ENCODE data around the gene DNAJB12. TPM values are rescaled to one million over a fixed set of nuclear protein-coding genes. Genes with fewer than 3 reads are reported as not detected.

DNAJB12 gene
- total RNA-seq, 4 donors from 2014 or later, result 33.7 to 69.2 (median 38.0) TPM

- TF ChIP-seq POLR2AphosphoS5 (IDR thresholded peaks at IDR 0.05), result no peak
- TF ChIP-seq EP300 (IDR thresholded peaks at IDR 0.05; ENCODE audit: low read depth), result no peak
- TF ChIP-seq CTCF (IDR thresholded peaks at IDR 0.05), result no peak
- no peak for TF ChIP-seq POLR2A (IDR thresholded peaks at IDR 0.05)
- no peaks in the 10 kb centered on the region for H3K27me3 ChIP-seq
- H3K36me3 ChIP-seq, result no peaks in the 10 kb centered on the region
- no peak for DNase-seq
- WGBS, 2 donors (ENCODE audit: low coverage in 1 of 2), result 92 to 100% methylated on average over 1 to 3 of the region's 3 CpGs
- H3K27ac ChIP-seq, result no peak overlapping the region
- H3K4me3 ChIP-seq, result no peak overlapping the region
- in situ Hi-C loops (cut with MboI; ENCODE audit: low pct_ligation_motif_present in 1 of 4, low pct_unique_long_range_greater_than_20kb in 1 of 4, low sequenced_read_pairs in 3 of 4) (no loop called here), intact Hi-C loops (cut with DNase I; ENCODE audit: low total_unique reads) (no loop called here)
- H3K9me3 ChIP-seq, result no peaks in the 10 kb centered on the region
- H3K4me1 ChIP-seq, result no peaks in the 10 kb centered on the region
Observed at GRCh38 chr10:72375173-72375572, 20.5 kb upstream of the DNAJB12 start.

- Histone ChIP-seq H3K9me3 (no peaks in the 10 kb centered on the region), H3K36me3 (peaks cover 0 to 8% (median 0%) of the 10 kb centered on the region in 4 donors), H3K4me1 (no peaks in the 10 kb centered on the region), H3K4me3 (no peak overlapping the region), H3K27ac (no peak overlapping the region), H3K27me3 (no peaks in the 10 kb centered on the region)
- no peak for DNase-seq
- TF ChIP-seq POLR2AphosphoS5 (IDR thresholded peaks at IDR 0.05) (no peak), POLR2A (IDR thresholded peaks at IDR 0.05) (no peak), CTCF (IDR thresholded peaks at IDR 0.05) (no peak), EP300 (IDR thresholded peaks at IDR 0.05; ENCODE audit: low read depth) (no peak)
- intact Hi-C loops (cut with DNase I; ENCODE audit: low total_unique reads) (no loop called here), in situ Hi-C loops (cut with MboI; ENCODE audit: low pct_ligation_motif_present in 1 of 4, low pct_unique_long_range_greater_than_20kb in 1 of 4, low sequenced_read_pairs in 3 of 4) (loop anchor here in 3 of 4 donors (25.0 kb wide), 2 partner anchors 467 to 792 kb away; partner anchors contain the start of genes ECD (in 1 of the 3) and FAM149B1 (in 1 of the 3))
Observed at GRCh38 chr10:72370201-72370722, 15.5 kb upstream of the DNAJB12 start.

DNA sequence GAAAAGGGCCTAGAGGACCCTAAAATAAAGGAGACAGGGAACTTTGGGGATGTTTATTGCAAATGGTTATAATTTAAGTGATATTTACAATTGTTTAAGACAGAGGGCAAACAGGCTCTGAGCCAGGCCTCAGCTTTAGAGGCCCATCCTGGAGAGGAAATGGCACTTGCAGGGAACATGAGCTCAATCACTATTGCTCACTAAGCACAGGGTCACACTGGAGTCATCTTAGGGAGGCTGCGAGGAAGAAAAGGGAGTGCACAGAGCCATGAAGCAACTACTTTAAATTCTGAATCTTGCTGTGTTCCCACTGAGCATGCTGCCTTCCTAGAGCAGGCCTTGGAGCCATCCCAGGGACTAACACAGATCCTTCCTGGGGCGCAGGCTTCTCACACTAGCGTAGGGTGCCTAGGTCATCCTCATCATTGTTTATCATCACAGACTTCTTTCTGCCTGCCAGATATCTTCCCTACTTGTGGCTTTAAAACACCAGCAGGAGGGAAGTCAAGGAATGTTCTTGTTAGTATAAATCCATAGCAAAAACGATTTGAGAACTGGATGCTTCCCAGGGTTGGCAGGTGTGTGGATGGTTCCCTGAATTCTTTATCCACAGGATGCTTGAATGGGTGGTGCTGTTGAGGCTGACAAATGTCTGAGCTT lies 12.7 kb upstream of the DNAJB12 start:
- Histone ChIP-seq H3K9me3 (no peaks in the 10 kb centered on the region), H3K27ac (no peak overlapping the region), H3K27me3 (no peaks in the 10 kb centered on the region), H3K36me3 (peaks cover 0 to 8% (median 0%) of the 10 kb centered on the region in 4 donors), H3K4me1 (peaks cover 0 to 10% (median 5%) of the 10 kb centered on the region in 4 donors), H3K4me3 (no peak overlapping the region)
- intact Hi-C loops (cut with DNase I; ENCODE audit: low total_unique reads), result loop anchor here (5.0 to 10.0 kb wide), 2 partner anchors 257 to 465 kb away; partner anchors contain the start of gene MICU1
- 20 to 80% methylated on average over 1 to 4 of the region's 4 CpGs for WGBS, 2 donors (ENCODE audit: low coverage in 1 of 2)
- TF ChIP-seq POLR2A (IDR thresholded peaks at IDR 0.05), result no peak
- TF ChIP-seq EP300 (IDR thresholded peaks at IDR 0.05; ENCODE audit: low read depth), result no peak
- TF ChIP-seq CTCF (IDR thresholded peaks at IDR 0.05), result no peak
- no peak for TF ChIP-seq POLR2AphosphoS5 (IDR thresholded peaks at IDR 0.05)
- DNase-seq, result no peak
- in situ Hi-C loops (cut with MboI; ENCODE audit: low pct_ligation_motif_present in 1 of 4, low pct_unique_long_range_greater_than_20kb in 1 of 4, low sequenced_read_pairs in 3 of 4), result loop anchor here (5.0 to 25.0 kb wide), 5 partner anchors 465 to 795 kb away; partner anchors contain the start of genes ECD (in 1 of the 4) and FAM149B1 (in 1 of the 4)

DNA sequence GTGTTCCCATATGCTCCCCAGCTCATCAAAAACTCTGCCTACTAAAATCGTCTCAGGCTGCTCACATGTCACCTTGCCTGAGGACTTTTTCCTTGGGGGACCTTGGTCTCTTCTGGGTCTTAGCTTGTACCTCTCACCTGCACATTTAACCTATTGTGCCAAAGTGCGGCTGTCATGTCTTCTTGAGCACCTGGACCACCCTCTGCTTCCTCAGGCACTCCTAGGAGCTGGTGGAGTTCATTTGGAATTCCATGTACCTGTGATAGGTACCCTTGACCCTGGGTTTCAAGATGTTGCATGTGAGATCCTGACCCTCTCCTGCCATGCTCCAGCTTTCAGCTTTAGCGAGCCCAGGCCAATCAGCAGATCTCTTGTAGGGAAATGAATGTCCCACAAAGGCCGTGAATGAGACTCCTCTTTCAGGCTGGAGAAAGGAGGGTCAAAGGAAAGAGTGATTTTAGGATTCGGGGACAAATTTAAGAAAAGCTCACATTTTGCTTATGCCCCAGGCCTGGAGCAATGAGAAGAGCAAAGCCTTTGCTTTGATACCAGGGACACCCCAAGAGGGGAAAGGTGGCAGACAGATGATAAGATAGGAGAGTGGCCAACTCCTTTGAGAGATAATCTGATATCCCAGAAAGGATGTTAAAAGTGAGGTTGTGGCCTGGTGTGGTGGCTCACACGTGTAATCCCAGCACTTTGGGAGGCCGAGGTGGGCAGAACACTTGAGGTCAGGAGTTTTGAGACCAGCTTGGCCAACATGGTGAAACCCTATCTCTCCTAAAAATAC lies 10.6 kb upstream of the DNAJB12 start:
- H3K9me3 ChIP-seq, result no peaks in the 10 kb centered on the region
- H3K36me3 ChIP-seq, result peaks cover 0 to 8% (median 0%) of the 10 kb centered on the region in 4 donors
- no peak overlapping the region for H3K27ac ChIP-seq
- TF ChIP-seq POLR2AphosphoS5 (IDR thresholded peaks at IDR 0.05) (no peak), POLR2A (IDR thresholded peaks at IDR 0.05) (no peak), EP300 (IDR thresholded peaks at IDR 0.05; ENCODE audit: low read depth) (no peak), CTCF (IDR thresholded peaks at IDR 0.05) (no peak)
- peaks cover 0 to 10% (median 5%) of the 10 kb centered on the region in 4 donors for H3K4me1 ChIP-seq
- in situ Hi-C loops (cut with MboI; ENCODE audit: low pct_ligation_motif_present in 1 of 4, low pct_unique_long_range_greater_than_20kb in 1 of 4, low sequenced_read_pairs in 3 of 4), result loop anchor here (5.0 to 25.0 kb wide), 5 partner anchors 467 to 797 kb away; partner anchors contain the start of genes ECD (in 1 of the 4) and FAM149B1 (in 1 of the 4)
- DNase-seq, result no peak
- intact Hi-C loops (cut with DNase I; ENCODE audit: low total_unique reads), result loop anchor here (5.0 to 10.0 kb wide), 2 partner anchors 260 to 467 kb away; partner anchors contain the start of gene MICU1
- WGBS, 2 donors (ENCODE audit: low coverage in 1 of 2), result 92 to 96% methylated on average over 3 to 7 of the region's 7 CpGs
- H3K27me3 ChIP-seq, result no peaks in the 10 kb centered on the region
- H3K4me3 ChIP-seq, result no peak overlapping the region

Measured in transverse colon (tissue), 4 donors.